ENCODE data around the gene USP54. TPM values are rescaled to one million over a fixed set of nuclear protein-coding genes. Genes with fewer than 3 reads are reported as not detected.

Gene USP54
- total and polyA plus RNA-seq, 2 experiments from 2014 or later: 15.1 to 27.4 TPM

DNA sequence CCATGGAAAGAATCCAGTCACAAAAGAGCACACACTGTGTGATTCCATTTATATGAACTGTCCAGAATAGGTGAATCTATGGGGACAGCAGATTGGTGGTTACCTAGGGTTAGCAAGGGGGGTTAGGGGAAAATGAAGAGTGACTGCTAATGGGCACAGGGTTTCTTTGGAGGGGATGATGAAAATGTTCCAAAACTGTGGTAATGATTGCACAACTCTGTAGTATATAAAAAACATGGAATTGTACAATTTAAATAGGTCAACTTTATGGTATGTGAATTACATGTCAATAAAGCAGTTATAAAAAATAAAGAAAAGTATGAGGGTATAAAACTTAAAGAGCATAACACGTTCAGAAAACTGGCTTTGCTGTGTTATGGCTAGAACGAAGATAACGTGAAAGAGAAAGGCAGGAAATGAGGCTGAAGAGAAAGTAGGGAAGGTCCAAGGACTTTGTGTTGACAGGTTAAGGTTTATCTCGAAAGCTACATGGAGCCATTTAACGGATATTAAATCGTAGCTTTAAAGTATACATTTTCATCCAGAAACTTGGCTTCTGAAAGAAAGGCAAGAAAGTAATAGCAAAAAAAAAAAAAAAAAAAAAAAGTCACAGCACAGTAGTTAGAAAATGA is 131.3 kb downstream of the USP54 start:
- H3K4me1 ChIP-seq (ENCODE audit: insufficient read depth): no peaks in the 10 kb centered on the region
- peaks cover 6% of the 10 kb centered on the region; the same call in 2 of the 3 replicates for H3K4me1 Mint-ChIP-seq
- ATAC-seq (no peak), DNase-seq (ENCODE audit: low spot score) (no peak)
- H3K4me3 ChIP-seq: no peak overlapping the region
- TF ChIP-seq ZNF114 (CRISPR knock-in tag; IDR thresholded peaks at IDR 0.05): no peak
- TF ChIP-seq, protein P1, sequence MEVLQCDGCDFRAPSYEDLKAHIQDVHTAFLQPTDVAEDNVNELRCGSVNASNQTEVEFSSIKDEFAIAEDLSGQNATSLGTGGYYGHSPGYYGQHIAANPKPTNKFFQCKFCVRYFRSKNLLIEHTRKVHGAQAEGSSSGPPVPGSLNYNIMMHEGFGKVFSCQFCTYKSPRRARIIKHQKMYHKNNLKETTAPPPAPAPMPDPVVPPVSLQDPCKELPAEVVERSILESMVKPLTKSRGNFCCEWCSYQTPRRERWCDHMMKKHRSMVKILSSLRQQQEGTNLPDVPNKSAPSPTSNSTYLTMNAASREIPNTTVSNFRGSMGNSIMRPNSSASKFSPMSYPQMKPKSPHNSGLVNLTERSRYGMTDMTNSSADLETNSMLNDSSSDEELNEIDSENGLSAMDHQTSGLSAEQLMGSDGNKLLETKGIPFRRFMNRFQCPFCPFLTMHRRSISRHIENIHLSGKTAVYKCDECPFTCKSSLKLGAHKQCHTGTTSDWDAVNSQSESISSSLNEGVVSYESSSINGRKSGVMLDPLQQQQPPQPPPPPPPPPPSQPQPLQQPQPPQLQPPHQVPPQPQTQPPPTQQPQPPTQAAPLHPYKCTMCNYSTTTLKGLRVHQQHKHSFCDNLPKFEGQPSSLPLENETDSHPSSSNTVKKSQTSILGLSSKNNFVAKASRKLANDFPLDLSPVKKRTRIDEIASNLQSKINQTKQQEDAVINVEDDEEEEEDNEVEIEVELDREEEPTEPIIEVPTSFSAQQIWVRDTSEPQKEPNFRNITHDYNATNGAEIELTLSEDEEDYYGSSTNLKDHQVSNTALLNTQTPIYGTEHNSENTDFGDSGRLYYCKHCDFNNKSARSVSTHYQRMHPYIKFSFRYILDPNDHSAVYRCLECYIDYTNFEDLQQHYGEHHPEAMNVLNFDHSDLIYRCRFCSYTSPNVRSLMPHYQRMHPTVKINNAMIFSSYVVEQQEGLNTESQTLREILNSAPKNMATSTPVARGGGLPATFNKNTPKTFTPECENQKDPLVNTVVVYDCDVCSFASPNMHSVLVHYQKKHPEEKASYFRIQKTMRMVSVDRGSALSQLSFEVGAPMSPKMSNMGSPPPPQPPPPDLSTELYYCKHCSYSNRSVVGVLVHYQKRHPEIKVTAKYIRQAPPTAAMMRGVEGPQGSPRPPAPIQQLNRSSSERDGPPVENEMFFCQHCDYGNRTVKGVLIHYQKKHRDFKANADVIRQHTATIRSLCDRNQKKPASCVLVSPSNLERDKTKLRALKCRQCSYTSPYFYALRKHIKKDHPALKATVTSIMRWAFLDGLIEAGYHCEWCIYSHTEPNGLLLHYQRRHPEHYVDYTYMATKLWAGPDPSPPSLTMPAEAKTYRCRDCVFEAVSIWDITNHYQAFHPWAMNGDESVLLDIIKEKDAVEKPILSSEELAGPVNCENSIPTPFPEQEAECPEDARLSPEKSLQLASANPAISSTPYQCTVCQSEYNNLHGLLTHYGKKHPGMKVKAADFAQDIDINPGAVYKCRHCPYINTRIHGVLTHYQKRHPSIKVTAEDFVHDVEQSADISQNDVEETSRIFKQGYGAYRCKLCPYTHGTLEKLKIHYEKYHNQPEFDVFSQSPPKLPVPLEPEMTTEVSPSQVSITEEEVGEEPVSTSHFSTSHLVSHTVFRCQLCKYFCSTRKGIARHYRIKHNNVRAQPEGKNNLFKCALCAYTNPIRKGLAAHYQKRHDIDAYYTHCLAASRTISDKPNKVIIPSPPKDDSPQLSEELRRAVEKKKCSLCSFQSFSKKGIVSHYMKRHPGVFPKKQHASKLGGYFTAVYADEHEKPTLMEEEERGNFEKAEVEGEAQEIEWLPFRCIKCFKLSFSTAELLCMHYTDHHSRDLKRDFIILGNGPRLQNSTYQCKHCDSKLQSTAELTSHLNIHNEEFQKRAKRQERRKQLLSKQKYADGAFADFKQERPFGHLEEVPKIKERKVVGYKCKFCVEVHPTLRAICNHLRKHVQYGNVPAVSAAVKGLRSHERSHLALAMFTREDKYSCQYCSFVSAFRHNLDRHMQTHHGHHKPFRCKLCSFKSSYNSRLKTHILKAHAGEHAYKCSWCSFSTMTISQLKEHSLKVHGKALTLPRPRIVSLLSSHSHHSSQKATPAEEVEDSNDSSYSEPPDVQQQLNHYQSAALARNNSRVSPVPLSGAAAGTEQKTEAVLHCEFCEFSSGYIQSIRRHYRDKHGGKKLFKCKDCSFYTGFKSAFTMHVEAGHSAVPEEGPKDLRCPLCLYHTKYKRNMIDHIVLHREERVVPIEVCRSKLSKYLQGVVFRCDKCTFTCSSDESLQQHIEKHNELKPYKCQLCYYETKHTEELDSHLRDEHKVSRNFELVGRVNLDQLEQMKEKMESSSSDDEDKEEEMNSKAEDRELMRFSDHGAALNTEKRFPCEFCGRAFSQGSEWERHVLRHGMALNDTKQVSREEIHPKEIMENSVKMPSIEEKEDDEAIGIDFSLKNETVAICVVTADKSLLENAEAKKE (CRISPR knock-in tag; IDR thresholded peaks at IDR 0.05): no peak
- TF ChIP-seq NANOG (IDR thresholded peaks at IDR 0.05; ENCODE audit: borderline replicate concordance): no peak
- TF ChIP-seq, protein P2, sequence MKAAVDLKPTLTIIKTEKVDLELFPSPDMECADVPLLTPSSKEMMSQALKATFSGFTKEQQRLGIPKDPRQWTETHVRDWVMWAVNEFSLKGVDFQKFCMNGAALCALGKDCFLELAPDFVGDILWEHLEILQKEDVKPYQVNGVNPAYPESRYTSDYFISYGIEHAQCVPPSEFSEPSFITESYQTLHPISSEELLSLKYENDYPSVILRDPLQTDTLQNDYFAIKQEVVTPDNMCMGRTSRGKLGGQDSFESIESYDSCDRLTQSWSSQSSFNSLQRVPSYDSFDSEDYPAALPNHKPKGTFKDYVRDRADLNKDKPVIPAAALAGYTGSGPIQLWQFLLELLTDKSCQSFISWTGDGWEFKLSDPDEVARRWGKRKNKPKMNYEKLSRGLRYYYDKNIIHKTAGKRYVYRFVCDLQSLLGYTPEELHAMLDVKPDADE (IDR thresholded peaks at IDR 0.05): no peak
- no peak for TF ChIP-seq POLR2AphosphoS5 (IDR thresholded peaks at IDR 0.05; ENCODE audit: low read depth)
- no peak for TF ChIP-seq CREB1 (CRISPR knock-in tag; IDR thresholded peaks at IDR 0.05; ENCODE audit: low read depth)
- no peak for TF ChIP-seq JUNB (IDR thresholded peaks at IDR 0.05; ENCODE audit: unreplicated experiment)
- no peak for TF ChIP-seq ZNF331 (CRISPR knock-in tag; IDR thresholded peaks at IDR 0.05; ENCODE audit: low read depth)
- no peak for TF ChIP-seq STAT1 (IDR thresholded peaks at IDR 0.05; ENCODE audit: unreplicated experiment)
- no peak for TF ChIP-seq EZH2phosphoT487 (IDR thresholded peaks at IDR 0.05; ENCODE audit: unreplicated experiment)
- TF ChIP-seq, protein P3, sequence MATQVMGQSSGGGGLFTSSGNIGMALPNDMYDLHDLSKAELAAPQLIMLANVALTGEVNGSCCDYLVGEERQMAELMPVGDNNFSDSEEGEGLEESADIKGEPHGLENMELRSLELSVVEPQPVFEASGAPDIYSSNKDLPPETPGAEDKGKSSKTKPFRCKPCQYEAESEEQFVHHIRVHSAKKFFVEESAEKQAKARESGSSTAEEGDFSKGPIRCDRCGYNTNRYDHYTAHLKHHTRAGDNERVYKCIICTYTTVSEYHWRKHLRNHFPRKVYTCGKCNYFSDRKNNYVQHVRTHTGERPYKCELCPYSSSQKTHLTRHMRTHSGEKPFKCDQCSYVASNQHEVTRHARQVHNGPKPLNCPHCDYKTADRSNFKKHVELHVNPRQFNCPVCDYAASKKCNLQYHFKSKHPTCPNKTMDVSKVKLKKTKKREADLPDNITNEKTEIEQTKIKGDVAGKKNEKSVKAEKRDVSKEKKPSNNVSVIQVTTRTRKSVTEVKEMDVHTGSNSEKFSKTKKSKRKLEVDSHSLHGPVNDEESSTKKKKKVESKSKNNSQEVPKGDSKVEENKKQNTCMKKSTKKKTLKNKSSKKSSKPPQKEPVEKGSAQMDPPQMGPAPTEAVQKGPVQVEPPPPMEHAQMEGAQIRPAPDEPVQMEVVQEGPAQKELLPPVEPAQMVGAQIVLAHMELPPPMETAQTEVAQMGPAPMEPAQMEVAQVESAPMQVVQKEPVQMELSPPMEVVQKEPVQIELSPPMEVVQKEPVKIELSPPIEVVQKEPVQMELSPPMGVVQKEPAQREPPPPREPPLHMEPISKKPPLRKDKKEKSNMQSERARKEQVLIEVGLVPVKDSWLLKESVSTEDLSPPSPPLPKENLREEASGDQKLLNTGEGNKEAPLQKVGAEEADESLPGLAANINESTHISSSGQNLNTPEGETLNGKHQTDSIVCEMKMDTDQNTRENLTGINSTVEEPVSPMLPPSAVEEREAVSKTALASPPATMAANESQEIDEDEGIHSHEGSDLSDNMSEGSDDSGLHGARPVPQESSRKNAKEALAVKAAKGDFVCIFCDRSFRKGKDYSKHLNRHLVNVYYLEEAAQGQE (IDR thresholded peaks at IDR 0.05; ENCODE audit: unreplicated experiment): no peak
- TF ChIP-seq, protein P4, sequence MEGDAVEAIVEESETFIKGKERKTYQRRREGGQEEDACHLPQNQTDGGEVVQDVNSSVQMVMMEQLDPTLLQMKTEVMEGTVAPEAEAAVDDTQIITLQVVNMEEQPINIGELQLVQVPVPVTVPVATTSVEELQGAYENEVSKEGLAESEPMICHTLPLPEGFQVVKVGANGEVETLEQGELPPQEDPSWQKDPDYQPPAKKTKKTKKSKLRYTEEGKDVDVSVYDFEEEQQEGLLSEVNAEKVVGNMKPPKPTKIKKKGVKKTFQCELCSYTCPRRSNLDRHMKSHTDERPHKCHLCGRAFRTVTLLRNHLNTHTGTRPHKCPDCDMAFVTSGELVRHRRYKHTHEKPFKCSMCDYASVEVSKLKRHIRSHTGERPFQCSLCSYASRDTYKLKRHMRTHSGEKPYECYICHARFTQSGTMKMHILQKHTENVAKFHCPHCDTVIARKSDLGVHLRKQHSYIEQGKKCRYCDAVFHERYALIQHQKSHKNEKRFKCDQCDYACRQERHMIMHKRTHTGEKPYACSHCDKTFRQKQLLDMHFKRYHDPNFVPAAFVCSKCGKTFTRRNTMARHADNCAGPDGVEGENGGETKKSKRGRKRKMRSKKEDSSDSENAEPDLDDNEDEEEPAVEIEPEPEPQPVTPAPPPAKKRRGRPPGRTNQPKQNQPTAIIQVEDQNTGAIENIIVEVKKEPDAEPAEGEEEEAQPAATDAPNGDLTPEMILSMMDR (conservative IDR thresholded peaks at IDR 0.05; ENCODE audit: low read depth in 2 of 2): no peak
- TF ChIP-seq EZH2 (IDR thresholded peaks at IDR 0.05; ENCODE audit: low read depth, unreplicated experiment): no peak
- no peaks in the 10 kb centered on the region for H3K36me3 ChIP-seq (ENCODE audit: insufficient read depth)
- no peaks in the 10 kb centered on the region for H3K9me2 ChIP-seq (ENCODE audit: insufficient read depth)
- H3K27me3 Mint-ChIP-seq (ENCODE audit: insufficient read depth, low read depth, poor library complexity): peaks cover 5% of the 10 kb centered on the region
- no peak overlapping the region for H3K4me3 Mint-ChIP-seq
- no peaks in the 10 kb centered on the region for H3K9me3 Mint-ChIP-seq
- H2AFZ ChIP-seq: no peak overlapping the region
- no peaks in the 10 kb centered on the region for H3F3A ChIP-seq (replicated peaks; ENCODE audit: low read depth)
- H3K36me3 Mint-ChIP-seq (ENCODE audit: low read depth): peaks cover 2% of the 10 kb centered on the region; the same call in 2 of the 3 replicates
- no peak overlapping the region for H3K27ac Mint-ChIP-seq
- H3K4me2 ChIP-seq: no peak overlapping the region
- H3K79me2 ChIP-seq (replicated peaks; ENCODE audit: insufficient read depth): no peaks in the 10 kb centered on the region
- no peaks in the 10 kb centered on the region for H3K27me3 ChIP-seq (ENCODE audit: insufficient read depth)
- H4K20me1 ChIP-seq (replicated peaks; ENCODE audit: insufficient read depth): no peaks in the 10 kb centered on the region
- no peak overlapping the region for H3K27ac ChIP-seq (ENCODE audit: low read depth)

Data from GM23338 (cell line).